Astrocyte (in vitro differentiated cells and primary cell): ENCODE results near the gene HAUS3. TPM values are rescaled to one million over a fixed set of nuclear protein-coding genes. Genes with fewer than 3 reads are reported as not detected.

Experiments
- DNase-seq: peaks from one replicate; pipeline ENCODE4 v3.0.0-alpha.2; 2010; ENCODE audit warnings: low read depth
- FAIRE-seq: peaks from 2 replicates; lab custom pipeline; 2011; peaks lifted over from hg19 to GRCh38; lab: Jason Lieb, UNC
- H2AFZ ChIP-seq: 2 replicates; pipeline ENCODE4 v1.6.0; 2012; ENCODE audit warnings: low read depth, low read length, inconsistent platforms
- H3K27ac ChIP-seq: 2 replicates; pipeline ENCODE4 v1.5.1; 2011; ENCODE audit warnings: low read depth, low read length, inconsistent platforms
- H3K27me3 ChIP-seq: 2 replicates; pipeline ENCODE4 v1.6.0; 2011; ENCODE audit warnings: low read length, inconsistent platforms; ENCODE audit not compliant: insufficient read depth
- H3K36me3 ChIP-seq: 2 replicates; pipeline ENCODE4 v1.5.1; 2011; ENCODE audit warnings: low read length, inconsistent platforms; ENCODE audit not compliant: insufficient read depth
- H3K4me1 ChIP-seq: 2 replicates; pipeline ENCODE4 v1.5.1; 2011; ENCODE audit warnings: low read length, inconsistent platforms; ENCODE audit not compliant: insufficient read depth
- H3K4me2 ChIP-seq: 2 replicates; pipeline ENCODE4 v1.6.0; 2012; ENCODE audit warnings: low read length, inconsistent platforms
- H3K4me3 ChIP-seq: 2 replicates; pipeline ENCODE4 v1.5.1; 2011; ENCODE audit warnings: low read depth, mild to moderate bottlenecking, low read length, inconsistent platforms; ENCODE audit not compliant: insufficient read depth
- H3K79me2 ChIP-seq: 2 replicates; pipeline ENCODE4 v1.6.0; 2012; ENCODE audit warnings: mild to moderate bottlenecking, low read length, inconsistent platforms; ENCODE audit not compliant: insufficient read depth
- H3K9ac ChIP-seq: 2 replicates; pipeline ENCODE4 v1.6.0; 2012; ENCODE audit warnings: mild to moderate bottlenecking, low read length, inconsistent platforms
- H3K9me3 ChIP-seq: 2 replicates; pipeline ENCODE4 v1.5.1; 2012; ENCODE audit warnings: low read depth, mild to moderate bottlenecking, low read length, inconsistent platforms; ENCODE audit not compliant: insufficient read depth
- H4K20me1 ChIP-seq: 2 replicates; pipeline ENCODE4 v1.6.0; 2012; ENCODE audit warnings: low read length, inconsistent platforms; ENCODE audit not compliant: insufficient read depth
- H3K27ac Mint-ChIP-seq: one replicate; pipeline ENCODE4 v1.8.0; 2021; ENCODE audit warnings: mild to moderate bottlenecking, mixed read lengths; ENCODE audit not compliant: unreplicated experiment
- H3K27me3 Mint-ChIP-seq: one replicate; pipeline ENCODE4 v1.8.0; 2021; ENCODE audit warnings: low read depth, mixed read lengths; ENCODE audit not compliant: unreplicated experiment
- H3K36me3 Mint-ChIP-seq: one replicate; pipeline ENCODE4 v1.8.0; 2021; ENCODE audit warnings: low read depth, mixed read lengths; ENCODE audit not compliant: unreplicated experiment
- H3K4me1 Mint-ChIP-seq: one replicate; pipeline ENCODE4 v1.8.0; 2021; ENCODE audit warnings: low read depth, mixed read lengths; ENCODE audit not compliant: unreplicated experiment
- H3K4me3 Mint-ChIP-seq: one replicate; pipeline ENCODE4 v1.8.0; 2021; ENCODE audit warnings: mild to moderate bottlenecking, moderate library complexity, mixed read lengths; ENCODE audit not compliant: unreplicated experiment
- H3K9me3 Mint-ChIP-seq: one replicate; pipeline ENCODE4 v1.8.0; 2021; ENCODE audit warnings: mild to moderate bottlenecking, mixed read lengths; ENCODE audit not compliant: unreplicated experiment
- EZH2 ChIP-seq: IDR thresholded peaks from 2 replicates; pipeline ENCODE4 v1.6.1; 2012; ENCODE audit warnings: mild to moderate bottlenecking, low read length, inconsistent platforms; ENCODE audit not compliant: insufficient read depth
- total RNA-seq: library from RNA; stranded (reverse); gene quantifications from 2 replicates; pipeline ENCODE4 v1.2.1, GENCODE V29; 2021
- TF ChIP-seq, protein P1 (sequence below): IDR thresholded peaks from 2 replicates; pipeline ENCODE4 v1.5.1; 2011; ENCODE audit warnings: low read depth, mild to moderate bottlenecking, inconsistent platforms, low read length, moderate library complexity; ENCODE audit not compliant: insufficient read depth

The HAUS3 gene
- total RNA-seq, 1 donor from 2014 or later, result 10.7 TPM

DNA sequence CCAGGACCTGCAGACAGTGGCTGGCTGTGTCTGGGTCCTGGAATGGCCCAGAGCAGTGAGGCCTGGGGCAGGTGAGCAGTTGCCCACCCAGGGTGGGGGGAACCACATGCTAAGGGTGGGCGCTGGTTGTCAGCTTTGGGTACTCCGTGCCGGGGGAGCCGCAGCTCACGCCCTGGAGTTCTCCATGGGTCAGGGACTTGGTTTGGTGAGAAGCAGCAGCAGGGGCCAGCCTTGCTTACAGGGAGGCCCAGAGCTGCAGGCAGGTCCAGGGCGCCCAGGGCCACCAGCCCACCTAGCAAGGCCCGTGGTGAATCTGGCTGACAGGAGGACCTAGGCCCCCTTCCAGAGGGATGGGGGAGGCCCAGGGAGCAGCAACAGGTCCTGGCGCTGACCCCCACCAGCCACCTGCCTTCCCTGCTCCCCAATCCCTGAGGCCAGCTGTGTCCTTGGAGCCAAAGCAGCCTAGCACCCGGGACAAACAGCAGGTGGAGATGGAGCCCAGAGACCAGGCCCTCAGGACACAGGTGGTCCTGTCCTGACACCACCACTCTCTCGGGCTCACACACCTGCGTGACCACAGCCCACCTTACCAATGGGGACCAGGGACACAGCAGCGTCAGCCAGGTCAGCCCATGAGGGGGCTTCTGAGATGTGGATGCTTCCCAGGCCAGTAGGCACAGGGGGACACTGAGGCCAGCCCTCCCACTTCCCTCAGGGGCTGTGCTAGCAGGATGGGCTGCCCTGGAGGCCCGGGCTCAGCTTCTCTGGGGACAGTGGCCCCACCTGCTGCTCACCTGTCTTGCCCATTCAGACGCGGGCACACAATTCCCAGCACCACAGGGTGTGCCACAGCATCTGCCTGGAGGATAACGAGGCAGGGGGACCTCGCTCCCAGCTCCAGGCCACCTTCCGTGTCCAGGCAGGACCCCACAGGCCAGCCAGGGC is 16.4 kb upstream of the HAUS3 start:
- no peak for DNase-seq
- H3K36me3 Mint-ChIP-seq, result peaks cover 15% of the 10 kb centered on the region
- Histone ChIP-seq H3K9me3 (no peaks in the 10 kb centered on the region), H3K79me2 (peaks cover 60% of the 10 kb centered on the region), H3K27ac (no peak overlapping the region), H4K20me1 (peaks cover 78% of the 10 kb centered on the region), H3K4me3 (no peak overlapping the region), H3K9ac (no peak overlapping the region), H3K36me3 (peaks cover 5% of the 10 kb centered on the region), H3K4me1 (peaks cover 29% of the 10 kb centered on the region), H3K4me2 (no peak overlapping the region), H2AFZ (no peak overlapping the region), H3K27me3 (no peaks in the 10 kb centered on the region)
- TF ChIP-seq, protein P1, sequence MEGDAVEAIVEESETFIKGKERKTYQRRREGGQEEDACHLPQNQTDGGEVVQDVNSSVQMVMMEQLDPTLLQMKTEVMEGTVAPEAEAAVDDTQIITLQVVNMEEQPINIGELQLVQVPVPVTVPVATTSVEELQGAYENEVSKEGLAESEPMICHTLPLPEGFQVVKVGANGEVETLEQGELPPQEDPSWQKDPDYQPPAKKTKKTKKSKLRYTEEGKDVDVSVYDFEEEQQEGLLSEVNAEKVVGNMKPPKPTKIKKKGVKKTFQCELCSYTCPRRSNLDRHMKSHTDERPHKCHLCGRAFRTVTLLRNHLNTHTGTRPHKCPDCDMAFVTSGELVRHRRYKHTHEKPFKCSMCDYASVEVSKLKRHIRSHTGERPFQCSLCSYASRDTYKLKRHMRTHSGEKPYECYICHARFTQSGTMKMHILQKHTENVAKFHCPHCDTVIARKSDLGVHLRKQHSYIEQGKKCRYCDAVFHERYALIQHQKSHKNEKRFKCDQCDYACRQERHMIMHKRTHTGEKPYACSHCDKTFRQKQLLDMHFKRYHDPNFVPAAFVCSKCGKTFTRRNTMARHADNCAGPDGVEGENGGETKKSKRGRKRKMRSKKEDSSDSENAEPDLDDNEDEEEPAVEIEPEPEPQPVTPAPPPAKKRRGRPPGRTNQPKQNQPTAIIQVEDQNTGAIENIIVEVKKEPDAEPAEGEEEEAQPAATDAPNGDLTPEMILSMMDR, result no peak
- no peak for TF ChIP-seq EZH2
- H3K27me3 Mint-ChIP-seq, result no peaks in the 10 kb centered on the region
- no peak for FAIRE-seq
- H3K27ac Mint-ChIP-seq, result no peak overlapping the region
- H3K4me1 Mint-ChIP-seq, result peaks cover 3% of the 10 kb centered on the region
- no peaks in the 10 kb centered on the region for H3K9me3 Mint-ChIP-seq
- no peak overlapping the region for H3K4me3 Mint-ChIP-seq

DNA sequence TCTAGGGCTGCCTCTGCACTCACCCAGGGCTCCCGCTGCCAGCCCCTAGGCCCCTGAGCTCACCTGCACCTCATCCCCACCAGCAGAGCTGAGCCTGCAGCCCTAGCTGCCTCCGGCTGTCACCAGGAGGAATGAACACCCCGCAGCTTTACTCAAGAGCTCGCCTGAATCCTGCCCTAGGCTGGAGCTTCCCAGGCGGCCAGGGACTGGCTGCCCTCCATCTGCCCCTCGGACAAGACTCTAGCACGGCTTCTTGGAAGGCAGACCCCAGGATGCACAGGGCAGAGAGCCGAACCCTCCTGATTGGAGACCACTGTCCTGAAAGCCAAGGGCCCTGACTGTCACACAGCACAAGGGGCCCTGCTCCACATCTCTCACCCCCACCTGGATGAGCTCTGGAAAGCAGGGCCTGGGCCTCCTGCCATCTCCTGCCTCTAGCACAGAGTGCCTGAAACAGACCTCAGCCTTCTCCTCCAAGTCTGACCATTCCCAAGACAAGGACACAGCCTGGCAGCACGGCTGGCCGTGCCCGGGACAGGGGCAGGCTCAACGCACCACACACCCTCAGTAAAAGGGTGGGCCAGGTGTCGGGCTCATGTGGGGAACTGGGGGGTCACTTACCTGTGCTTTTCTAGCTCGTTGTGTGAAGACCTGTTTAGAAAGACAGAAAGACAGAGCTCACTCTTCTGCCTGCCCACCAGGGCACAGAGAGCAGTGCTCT is 15.6 kb upstream of the HAUS3 start:
- Histone ChIP-seq H4K20me1 (peaks cover 86% of the 10 kb centered on the region), H3K27ac (no peak overlapping the region), H3K4me1 (peaks cover 25% of the 10 kb centered on the region), H3K9ac (no peak overlapping the region), H3K79me2 (peaks cover 60% of the 10 kb centered on the region), H3K9me3 (no peaks in the 10 kb centered on the region), H3K27me3 (no peaks in the 10 kb centered on the region), H3K36me3 (peaks cover 5% of the 10 kb centered on the region), H3K4me3 (no peak overlapping the region), H3K4me2 (no peak overlapping the region), H2AFZ (no peak overlapping the region)
- Mint-ChIP-seq H3K4me1 (peaks cover 6% of the 10 kb centered on the region), H3K4me3 (no peak overlapping the region), H3K27me3 (no peaks in the 10 kb centered on the region), H3K36me3 (peaks cover 15% of the 10 kb centered on the region), H3K27ac (no peak overlapping the region), H3K9me3 (no peaks in the 10 kb centered on the region)
- no peak for TF ChIP-seq EZH2
- TF ChIP-seq, protein P1, result no peak
- DNase-seq (no peak), FAIRE-seq (no peak)
